Activated CD4-positive, alpha-beta T cell treated with anti-CD3 and anti-CD28 coated beads for 36 hours (primary cell): Measurements from ENCODE around the gene CYBC1. TPM values are rescaled to one million over a fixed set of nuclear protein-coding genes. Genes with fewer than 3 reads are reported as not detected.

Source experiments
- ATAC-seq: fragments of 200-7000 bp; cut with Tn5 transposase; one replicate; pipeline ENCODE4 v1.10.0; 2021; ENCODE audit warnings: mild to moderate bottlenecking, moderate library complexity
- CTCF ChIA-PET: fragments of 350-600 bp; sonication (Branson Sonifier 250); formaldehyde crosslinking; loops from one replicate; lab custom pipeline; 2021; ENCODE audit warnings: antibody characterized with exemption; lab: Charles Lee
- POLR2A ChIA-PET: fragments of 350-600 bp; sonication (Branson Sonifier 250); formaldehyde crosslinking; loops from one replicate; lab custom pipeline; 2021; ENCODE audit warnings: antibody characterized with exemption, inconsistent platforms; lab: Charles Lee
- DNase-seq: peaks from one replicate; pipeline ENCODE4 v3.0.0-alpha.2; 2020
- H3K27ac Mint-ChIP-seq: one replicate; pipeline ENCODE4 v1.8.0; 2021; ENCODE audit warnings: mixed read lengths
- H3K27me3 Mint-ChIP-seq: one replicate; pipeline ENCODE4 v1.8.0; 2021; ENCODE audit warnings: mixed read lengths
- H3K36me3 Mint-ChIP-seq: one replicate; pipeline ENCODE4 v1.8.0; 2021; ENCODE audit warnings: low read depth, mixed read lengths
- H3K4me1 Mint-ChIP-seq: one replicate; pipeline ENCODE4 v1.8.0; 2021; ENCODE audit warnings: mixed read lengths
- H3K4me3 Mint-ChIP-seq: one replicate; pipeline ENCODE4 v1.8.0; 2021; ENCODE audit warnings: mild to moderate bottlenecking, moderate library complexity, mixed read lengths
- H3K9me3 Mint-ChIP-seq: one replicate; pipeline ENCODE4 v1.8.0; 2021; ENCODE audit warnings: low read depth, mixed read lengths
- intact Hi-C, 2 experiments: fragments of 100-400 bp; cut with DNase I in 1 of 2; cut with micrococcal nuclease in 1 of 2; formaldehyde crosslinking; loops; one replicate each; pipeline versions ENCODE4 v1.14.2 to v1.15.1; 2022 to 2024; cut with DNase I, micrococcal nuclease
- total RNA-seq, 2 experiments: library from RNA; stranded (reverse); gene quantifications; one replicate each; pipeline ENCODE4 v1.2.3, GENCODE V29; 2021

CYBC1 gene
- total RNA-seq, result 100 to 1,000 TPM; 286 to 329 TPM

DNA sequence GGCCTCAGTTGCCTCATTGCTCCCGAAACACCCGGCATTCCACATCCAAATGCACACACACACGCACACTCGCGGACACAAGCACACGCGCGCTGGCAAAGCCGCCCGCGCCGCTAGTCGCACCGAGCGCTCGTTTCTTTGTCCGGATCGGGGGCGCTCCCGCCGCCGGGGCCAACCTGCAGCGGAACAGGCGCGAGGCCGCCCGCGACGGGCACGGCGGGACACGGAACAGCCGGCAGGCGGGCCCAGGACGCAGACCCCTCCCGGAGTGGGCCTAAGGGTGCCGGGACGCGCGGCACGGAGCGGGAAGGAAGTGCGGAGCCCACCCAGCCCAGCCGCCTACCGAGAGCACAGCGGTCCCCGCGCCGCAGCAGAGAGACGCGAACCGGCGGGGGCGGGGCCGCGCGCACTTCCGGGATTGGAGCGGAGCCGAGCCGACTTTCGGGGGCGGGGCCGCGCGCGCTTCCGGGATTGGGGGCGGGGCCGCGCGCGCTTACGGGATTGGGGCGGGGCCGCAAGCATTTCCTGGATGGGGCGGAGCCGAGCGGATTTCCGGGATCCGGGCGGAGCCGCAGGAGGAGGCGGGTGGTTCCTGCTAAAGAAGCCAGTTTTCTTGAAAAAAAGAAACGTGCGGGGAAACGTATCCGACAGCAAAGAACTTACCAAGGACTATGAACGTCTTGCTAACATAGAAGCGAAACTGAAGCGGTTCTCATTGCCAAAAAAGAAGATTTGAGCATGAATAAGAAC is at the start of gene CYBC1:
CYBC1 (minus strand) TSS at position 396 of the 750 bp plus-strand sequence. CDS start 1,498 bp downstream, outside the sequence.
- intact Hi-C loops, result loop anchor here (1.0 to 10.0 kb wide), 16 partner anchors 8 to 536 kb away; partner anchors contain the start of genes FOXK2 (in 2 of the 2), HEXD (in 2 of the 2), NARF (in 2 of the 2) and OGFOD3 (in 2 of the 2)
- ATAC-seq (peak; percentile 69), DNase-seq (peak; percentile 98)
- Mint-ChIP-seq H3K36me3 (peaks cover 36% of the 10 kb centered on the region), H3K4me3 (peak within 1 kb of the TSS; percentile 87), H3K4me1 (peaks cover 46% of the 10 kb centered on the region), H3K9me3 (no peaks in the 10 kb centered on the region), H3K27ac (peak within 1 kb of the TSS; percentile 97), H3K27me3 (no peaks in the 10 kb centered on the region)
- POLR2A ChIA-PET, result interaction anchor here (0.7 to 1.6 kb wide), 4 partner anchors 69 to 214 kb away, joined by 3 to 9 read pairs (median 8); partner anchors contain the start of gene FOXK2
- CTCF ChIA-PET, result no interaction called here

DNA sequence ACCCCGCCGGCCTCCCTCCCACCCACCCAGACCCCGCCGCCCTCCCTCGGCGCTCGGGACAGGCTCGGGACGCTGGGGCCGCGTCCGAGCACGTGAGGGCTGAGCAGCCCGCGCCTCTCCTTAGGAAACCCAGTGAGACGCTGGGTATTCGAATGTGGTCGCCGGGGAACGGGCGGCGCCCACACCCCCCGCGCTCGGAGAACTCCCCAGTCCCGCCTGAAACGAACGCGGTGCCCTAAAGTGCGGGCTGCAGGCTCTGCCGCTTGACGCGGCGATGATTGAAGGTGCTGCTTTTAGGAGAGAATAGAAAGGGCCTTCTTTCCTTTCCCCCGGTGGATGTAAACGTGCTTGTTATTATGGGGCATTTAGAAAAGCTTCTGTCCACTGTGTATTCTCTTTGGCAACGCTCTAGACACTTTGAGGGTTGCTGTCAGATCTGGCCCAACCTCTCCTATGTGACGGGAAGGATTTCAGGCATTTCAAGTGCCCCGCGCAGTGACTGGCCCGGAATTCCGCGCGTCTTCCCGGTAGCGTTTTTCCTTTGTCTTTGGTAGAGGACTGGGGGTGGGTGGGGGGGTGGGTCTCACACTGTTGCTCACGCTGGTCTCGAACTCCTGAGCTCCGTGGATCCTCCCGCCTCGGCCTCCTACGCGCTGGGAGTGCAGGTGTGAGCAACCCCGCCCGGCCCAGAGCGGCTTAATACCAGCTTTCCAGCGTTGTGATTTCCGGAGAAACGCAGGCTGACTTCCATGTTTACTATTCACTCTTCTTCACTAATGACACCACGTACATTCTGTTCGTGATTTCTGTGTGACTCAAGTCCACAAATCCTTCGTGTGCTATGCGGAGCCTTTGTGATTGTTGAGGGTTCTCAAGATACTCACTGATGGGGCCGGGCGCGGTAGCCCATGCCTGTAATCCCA is 47.2 kb upstream of the CYBC1 start:
- Mint-ChIP-seq H3K27me3 (no peaks in the 10 kb centered on the region), H3K27ac (peak overlapping the region; percentile 83), H3K4me3 (peak overlapping the region; percentile 76), H3K4me1 (peaks cover 14% of the 10 kb centered on the region), H3K9me3 (no peaks in the 10 kb centered on the region), H3K36me3 (no peaks in the 10 kb centered on the region)
- intact Hi-C loops, result loop anchor here (1.0 to 5.0 kb wide), 7 partner anchors 9 to 627 kb away; partner anchors contain the start of genes FOXK2 (in 2 of the 2), ARHGDIA (in 1 of the 2), HEXD (in 1 of the 2) and NARF (in 1 of the 2)
- ATAC-seq (peak; percentile 16), DNase-seq (peak; percentile 66)
- POLR2A ChIA-PET, result interaction anchor here (0.9 kb wide), 1 partner anchor 21 kb away, joined by 3 read pairs; the partner anchor contains the start of gene FOXK2
- CTCF ChIA-PET, result interaction anchor here (0.6 to 1.0 kb wide), 2 partner anchors 9 to 97 kb away, joined by 3 to 4 read pairs; no protein-coding TSS in a partner anchor

DNA sequence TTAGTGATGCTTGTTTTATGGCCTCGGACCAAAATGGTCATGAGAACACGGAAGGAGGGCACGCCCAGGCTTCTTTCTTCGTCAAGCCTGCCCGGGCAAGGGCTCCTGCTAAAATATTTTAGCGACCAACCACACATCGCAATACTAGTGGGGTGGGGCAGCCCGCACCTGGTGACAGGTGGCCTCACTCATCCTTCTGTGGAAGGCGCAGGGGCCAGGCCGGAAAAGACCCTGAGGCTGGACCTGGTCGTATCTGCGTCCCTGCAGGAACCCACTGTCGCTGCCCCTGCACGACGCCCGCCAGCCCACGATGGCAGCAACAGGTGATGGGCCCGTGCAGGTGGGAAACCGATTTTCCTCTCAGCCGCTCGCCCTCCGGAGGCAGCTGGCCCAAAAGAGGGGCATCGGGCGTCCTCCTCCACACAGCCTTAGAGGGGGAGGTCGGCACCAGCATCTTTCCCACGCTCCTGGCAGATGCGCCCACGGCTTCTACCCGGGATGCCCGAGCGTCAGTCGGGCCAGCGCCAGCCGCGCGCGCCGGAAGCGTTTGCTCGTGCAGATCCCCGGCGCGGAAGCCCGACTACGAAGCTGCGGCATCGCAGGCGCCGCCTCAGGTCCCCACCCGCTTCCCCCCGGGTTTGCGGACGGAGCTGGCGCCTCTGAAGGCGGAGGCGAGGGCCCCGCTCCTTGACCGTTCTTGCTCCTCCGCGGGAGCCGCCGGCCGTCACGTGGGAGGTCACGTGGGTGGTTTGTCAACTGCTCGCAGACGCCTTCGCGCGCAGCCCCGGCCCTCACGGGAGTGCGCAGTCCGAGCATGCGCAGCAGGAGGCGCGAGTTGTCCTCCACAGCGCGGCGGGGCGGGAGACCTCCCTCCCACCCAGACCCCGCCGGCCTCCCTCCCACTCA is 46.2 kb upstream of the CYBC1 start:
- peak overlapping the region; percentile 70 for H3K27ac Mint-ChIP-seq

DNA sequence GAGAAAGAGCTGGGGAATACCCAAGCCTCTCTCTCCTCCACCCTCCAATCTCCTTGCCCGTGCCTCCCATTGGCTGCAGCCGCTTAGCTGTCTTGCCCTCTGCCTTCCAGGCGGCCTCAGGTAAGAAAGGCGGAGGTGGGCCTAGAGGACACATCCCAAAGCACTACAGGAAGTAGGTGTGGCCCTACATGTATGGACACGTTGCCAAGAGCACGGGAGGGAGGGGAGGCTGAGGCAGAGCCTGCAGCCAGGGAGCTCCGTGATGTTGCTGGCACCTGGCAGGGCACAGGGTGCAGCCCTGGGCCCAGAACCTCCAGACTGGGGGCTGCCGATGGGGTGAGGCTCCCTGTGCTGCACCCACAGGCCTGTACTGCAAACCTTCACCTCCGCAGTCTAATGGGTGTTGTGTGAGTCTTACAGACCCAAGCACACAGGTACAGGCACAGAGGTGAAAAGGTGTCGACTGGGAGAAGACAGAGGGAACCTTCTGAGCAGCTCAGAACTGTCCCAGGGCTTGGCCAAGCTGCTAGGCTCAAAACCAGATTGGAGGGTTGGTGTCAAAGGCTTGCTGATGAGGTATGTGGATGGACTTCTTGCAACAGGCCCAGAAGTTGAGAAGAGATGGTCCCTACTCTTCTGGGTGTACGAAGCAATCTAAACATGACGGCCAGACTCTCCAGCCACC is 45.4 kb upstream of the CYBC1 start:
- H3K27ac Mint-ChIP-seq, result no peak overlapping the region
- DNase-seq (no peak), ATAC-seq (no peak)
- H3K4me3 Mint-ChIP-seq, result peak overlapping the region; percentile 76
- peaks cover 14% of the 10 kb centered on the region for H3K4me1 Mint-ChIP-seq
- POLR2A ChIA-PET, result interaction anchor here (0.6 to 1.1 kb wide), 2 partner anchors 23 to 77 kb away, joined by 3 to 4 read pairs; no protein-coding TSS in a partner anchor
- no peaks in the 10 kb centered on the region for H3K9me3 Mint-ChIP-seq
- H3K27me3 Mint-ChIP-seq, result no peaks in the 10 kb centered on the region
- no peaks in the 10 kb centered on the region for H3K36me3 Mint-ChIP-seq
- CTCF ChIA-PET, result interaction anchor here (0.6 to 2.3 kb wide), 8 partner anchors 10 to 152 kb away, joined by 3 to 7 read pairs (median 3); partner anchors contain the start of gene FOXK2
- intact Hi-C loops, result loop anchor here in 1 of 2 experiments (2.0 to 5.0 kb wide), 2 partner anchors 464 to 625 kb away; partner anchors contain the start of genes ARHGDIA and RAC3

More for the DNA sequence above, 46.2 kb upstream of the CYBC1 start:
- intact Hi-C loops, result loop anchor here (1.0 to 5.0 kb wide), 7 partner anchors 10 to 626 kb away; partner anchors contain the start of genes FOXK2 (in 2 of the 2), ARHGDIA (in 1 of the 2), HEXD (in 1 of the 2) and NARF (in 1 of the 2)
- Mint-ChIP-seq H3K27me3 (no peaks in the 10 kb centered on the region), H3K36me3 (no peaks in the 10 kb centered on the region), H3K4me3 (peak overlapping the region; percentile 76), H3K4me1 (peaks cover 14% of the 10 kb centered on the region), H3K9me3 (no peaks in the 10 kb centered on the region)
- POLR2A ChIA-PET, result no interaction called here
- ATAC-seq (peak; percentile 70), DNase-seq (peak; percentile 95)
- CTCF ChIA-PET, result interaction anchor here (0.6 to 1.2 kb wide), 5 partner anchors 9 to 96 kb away, joined by 3 to 4 read pairs (median 3); no protein-coding TSS in a partner anchor

DNA sequence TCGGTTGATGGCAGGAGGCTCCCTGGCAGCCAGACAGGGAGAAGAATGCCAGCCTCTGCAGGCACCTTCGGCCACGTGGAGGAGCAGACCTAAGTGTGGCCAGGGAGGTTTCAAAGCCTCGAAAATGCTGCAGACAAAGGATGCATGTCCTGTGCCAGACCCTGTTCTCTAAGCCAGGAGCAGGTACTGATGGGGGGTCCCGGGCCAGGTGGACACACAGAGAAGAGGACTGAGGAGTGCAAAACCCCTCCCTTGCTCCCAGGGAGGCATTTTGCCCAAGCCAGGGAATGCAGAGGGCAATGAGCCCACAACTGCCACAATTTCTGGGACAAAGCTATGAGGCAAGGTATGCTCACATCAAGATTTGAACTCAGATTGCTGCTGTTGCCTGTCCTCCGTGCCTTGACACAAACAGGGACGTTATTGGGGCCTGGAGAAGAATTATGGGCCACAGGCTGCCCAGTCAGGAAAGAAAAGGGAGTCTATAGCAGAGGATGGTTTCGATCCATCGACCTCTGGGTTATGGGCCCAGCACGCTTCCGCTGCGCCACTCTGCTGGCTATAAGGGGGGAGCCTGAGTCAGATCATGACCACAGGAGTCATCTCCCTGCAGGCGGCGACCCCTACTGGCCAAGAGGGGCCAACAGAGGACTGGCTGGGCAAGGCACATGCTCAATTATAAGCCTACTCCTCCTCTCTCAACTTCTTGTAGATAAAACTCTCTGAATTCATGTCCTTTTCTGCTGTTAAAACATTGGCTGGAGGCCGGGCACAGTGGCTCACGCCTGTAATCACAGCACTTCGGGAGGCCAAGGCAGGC is 43.9 kb upstream of the CYBC1 start:
- CTCF ChIA-PET, result interaction anchor here (0.6 to 2.3 kb wide), 6 partner anchors 21 to 978 kb away, joined by 3 to 7 read pairs (median 3); no protein-coding TSS in a partner anchor
- DNase-seq, result peak; percentile 93
- Mint-ChIP-seq H3K36me3 (no peaks in the 10 kb centered on the region), H3K27me3 (no peaks in the 10 kb centered on the region), H3K27ac (peak overlapping the region; percentile 76), H3K4me3 (peak overlapping the region; percentile 60), H3K9me3 (no peaks in the 10 kb centered on the region), H3K4me1 (peaks cover 14% of the 10 kb centered on the region)
- intact Hi-C loops, result loop anchor here (1.0 to 5.0 kb wide), 6 partner anchors 36 to 462 kb away; partner anchors contain the start of genes CYBC1 (in 1 of the 2), NARF (in 1 of the 2) and RAC3 (in 1 of the 2)
- peak; percentile 80 for ATAC-seq
- POLR2A ChIA-PET, result interaction anchor here (0.6 to 0.8 kb wide), 2 partner anchors 11 to 126 kb away, joined by 3 to 6 read pairs; no protein-coding TSS in a partner anchor

DNA sequence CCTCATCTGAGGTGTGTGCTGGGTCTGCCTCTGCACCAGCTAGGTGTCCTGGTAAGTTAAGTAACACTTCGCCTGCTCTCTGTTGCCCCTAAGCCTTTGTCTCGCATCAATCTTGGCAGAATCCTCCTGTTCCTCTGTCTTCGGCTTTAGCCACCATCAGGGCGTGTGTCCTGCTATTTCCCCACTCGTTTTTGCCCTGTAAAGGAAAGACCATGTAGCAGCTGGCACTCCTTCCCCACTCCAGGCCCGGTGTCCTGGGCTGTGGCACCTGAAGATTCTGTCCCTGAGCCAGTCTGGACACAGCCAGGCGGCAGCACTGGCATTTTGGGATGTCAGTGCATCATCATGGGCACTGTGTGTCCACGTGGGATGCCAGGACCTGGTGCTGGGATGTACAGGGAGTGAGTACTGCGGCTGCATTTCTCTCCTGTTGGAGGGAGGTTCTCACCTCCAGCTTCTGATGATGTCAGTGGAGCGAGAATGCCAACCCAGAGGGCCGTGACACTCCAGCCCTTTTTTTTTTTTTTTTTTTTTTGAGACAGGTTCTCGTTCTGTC is 42.8 kb upstream of the CYBC1 start:
- POLR2A ChIA-PET, result interaction anchor here (0.8 kb wide), 1 partner anchor 127 kb away, joined by 3 read pairs; no protein-coding TSS in a partner anchor
- H3K27ac Mint-ChIP-seq, result no peak overlapping the region
- no peaks in the 10 kb centered on the region for H3K9me3 Mint-ChIP-seq
- CTCF ChIA-PET, result interaction anchor here (0.7 to 1.2 kb wide), 3 partner anchors 19 to 54 kb away, joined by 4 read pairs; no protein-coding TSS in a partner anchor
- H3K36me3 Mint-ChIP-seq, result peaks cover 2% of the 10 kb centered on the region
- intact Hi-C loops, result loop anchor here in 1 of 2 experiments (5.0 kb wide), 1 partner anchor 59 kb away; no protein-coding TSS in a partner anchor
- no peak overlapping the region for H3K4me3 Mint-ChIP-seq
- ATAC-seq (no peak), DNase-seq (no peak)
- H3K4me1 Mint-ChIP-seq, result peaks cover 11% of the 10 kb centered on the region
- H3K27me3 Mint-ChIP-seq, result no peaks in the 10 kb centered on the region

DNA sequence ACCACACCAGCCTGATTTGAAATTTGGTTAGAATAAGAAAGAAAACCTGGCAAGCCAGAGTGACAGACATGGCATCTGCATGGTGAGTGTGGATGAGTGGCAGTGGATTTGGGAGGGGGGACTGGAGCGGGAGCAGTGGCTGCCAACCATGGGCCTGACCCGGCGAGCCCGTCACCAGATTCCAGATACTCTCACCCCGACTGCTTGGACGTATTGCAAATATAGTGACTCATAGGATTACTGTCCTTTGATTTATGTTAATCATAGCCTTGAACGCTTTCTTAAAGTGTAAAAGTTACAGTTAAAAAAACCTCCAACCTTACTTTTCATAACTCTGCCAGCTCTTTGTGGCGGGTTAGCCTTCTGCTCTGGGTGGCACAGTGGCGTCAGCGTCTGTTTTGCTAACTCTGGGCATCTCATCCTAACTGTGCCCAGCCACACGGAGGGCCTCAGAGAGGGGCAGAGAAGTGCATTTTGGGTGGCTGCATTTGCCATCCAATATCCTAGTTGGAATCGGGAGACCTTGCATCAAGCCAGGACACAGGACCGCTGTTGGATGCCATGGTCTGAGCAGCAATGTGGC is 42.2 kb upstream of the CYBC1 start:
- Mint-ChIP-seq H3K36me3 (peaks cover 6% of the 10 kb centered on the region), H3K27ac (no peak overlapping the region), H3K4me1 (peaks cover 7% of the 10 kb centered on the region), H3K27me3 (no peaks in the 10 kb centered on the region), H3K4me3 (no peak overlapping the region), H3K9me3 (no peaks in the 10 kb centered on the region)
- DNase-seq (no peak), ATAC-seq (no peak)
- intact Hi-C loops, result loop anchor here in 1 of 2 experiments (5.0 kb wide), 1 partner anchor 60 kb away; no protein-coding TSS in a partner anchor
- ChIA-PET POLR2A (interaction anchor here (0.6 kb wide), 1 partner anchor 869 kb away, joined by 7 read pairs; no protein-coding TSS in a partner anchor), CTCF (interaction anchor here (0.6 to 1.2 kb wide), 5 partner anchors 34 to 193 kb away, joined by 3 to 4 read pairs (median 4); no protein-coding TSS in a partner anchor)

DNA sequence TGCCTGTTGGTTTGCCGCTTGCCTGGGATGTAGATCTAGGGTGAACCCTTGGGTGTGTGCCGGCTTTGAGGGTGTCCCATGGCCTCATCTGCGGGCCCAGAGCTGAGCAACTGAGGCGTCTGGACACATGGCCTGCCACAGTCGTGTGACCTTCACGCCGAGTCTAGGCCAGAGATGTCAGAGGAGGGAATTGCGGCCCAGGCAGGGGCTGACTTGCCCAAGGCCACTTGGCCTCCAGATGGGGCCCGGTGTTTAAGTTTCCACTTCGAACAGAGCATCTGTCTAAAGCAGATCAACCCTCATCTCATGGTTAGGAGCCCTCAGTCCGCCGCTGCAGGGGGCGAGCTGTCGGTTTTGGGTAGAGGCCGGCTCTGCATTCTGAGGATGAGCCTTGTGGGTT is 41.0 kb upstream of the CYBC1 start:
- Mint-ChIP-seq H3K4me1 (peaks cover 6% of the 10 kb centered on the region), H3K9me3 (no peaks in the 10 kb centered on the region), H3K27me3 (no peaks in the 10 kb centered on the region), H3K27ac (no peak overlapping the region), H3K4me3 (no peak overlapping the region), H3K36me3 (peaks cover 10% of the 10 kb centered on the region)
- POLR2A ChIA-PET, result no interaction called here
- intact Hi-C loops, result loop anchor here in 1 of 2 experiments (5.0 kb wide), 1 partner anchor 61 kb away; no protein-coding TSS in a partner anchor
- DNase-seq (no peak), ATAC-seq (no peak)
- CTCF ChIA-PET, result no interaction called here
